GM23248 (cell line): Measurements from ENCODE around the gene LENG9.

Experiments used
- EZH2 ChIP-seq: fragments of 200-600 bp; sonication (generic); IDR thresholded peaks from 2 replicates; pipeline ENCODE4 v1.6.1; 2018; ENCODE audit warnings: antibody characterized with exemption, mild to moderate bottlenecking; ENCODE audit not compliant: insufficient read depth, poor library complexity, severe bottlenecking
- EZH2phosphoT487 ChIP-seq: fragments of 200-600 bp; sonication (generic); IDR thresholded peaks from 2 replicates; pipeline ENCODE4 v1.6.1; 2018; ENCODE audit warnings: antibody characterized with exemption, moderate library complexity, mild to moderate bottlenecking, low read depth; ENCODE audit not compliant: insufficient read depth

DNA sequence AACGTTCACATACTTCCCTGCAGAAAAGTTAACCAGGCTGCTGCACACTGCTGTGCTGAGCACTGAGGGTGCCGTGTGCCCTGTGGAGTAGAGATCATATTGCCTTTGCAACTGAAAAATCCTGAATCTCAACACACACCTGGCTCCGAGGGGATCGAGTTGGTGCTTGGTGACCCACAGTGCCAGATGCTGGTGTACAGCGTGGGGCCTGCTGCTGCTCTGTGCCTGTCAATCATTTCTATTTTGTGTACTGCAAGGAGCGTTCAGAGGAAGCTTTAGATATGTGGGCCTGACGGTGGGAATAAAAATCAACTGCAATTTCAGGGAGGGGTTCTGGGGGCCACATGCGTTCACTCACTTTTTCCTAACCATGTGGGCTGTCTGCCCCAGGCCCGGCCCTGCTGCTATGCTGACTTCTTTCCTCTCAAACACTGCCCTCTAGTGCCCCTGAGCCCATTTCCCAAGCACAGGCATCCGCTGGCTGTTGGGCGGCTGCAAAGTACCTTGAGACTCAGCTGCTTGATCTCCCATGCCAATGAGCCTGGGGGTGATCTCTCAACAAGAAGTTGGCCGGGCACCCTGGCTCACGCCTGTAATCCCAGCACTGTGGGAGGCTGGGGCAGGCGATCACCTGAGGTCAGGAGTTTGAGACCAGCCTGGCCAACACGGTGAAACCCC is 24.3 kb downstream of the LENG9 start:
- TF ChIP-seq EZH2phosphoT487, result no peak
- no peak for TF ChIP-seq EZH2
